Left forelimb (tissue), 1 donor: ENCODE results near the gene MAP3K14.
"Not testable (repeated sequence)": the region's sequence is repeated elsewhere in the genome, so short reads cannot be mapped to it uniquely, and the experiment has no call there.

Source experiments
- DNase-seq: peaks from one replicate; pipeline ENCODE4 v3.0.0-alpha.2; 2018; ENCODE audit warnings: low spot score

Gene MAP3K14

GRCh38 chr17:45258981-45259380 is 57.8 kb downstream of the MAP3K14 start:
- DNase-seq: no peak

DNA sequence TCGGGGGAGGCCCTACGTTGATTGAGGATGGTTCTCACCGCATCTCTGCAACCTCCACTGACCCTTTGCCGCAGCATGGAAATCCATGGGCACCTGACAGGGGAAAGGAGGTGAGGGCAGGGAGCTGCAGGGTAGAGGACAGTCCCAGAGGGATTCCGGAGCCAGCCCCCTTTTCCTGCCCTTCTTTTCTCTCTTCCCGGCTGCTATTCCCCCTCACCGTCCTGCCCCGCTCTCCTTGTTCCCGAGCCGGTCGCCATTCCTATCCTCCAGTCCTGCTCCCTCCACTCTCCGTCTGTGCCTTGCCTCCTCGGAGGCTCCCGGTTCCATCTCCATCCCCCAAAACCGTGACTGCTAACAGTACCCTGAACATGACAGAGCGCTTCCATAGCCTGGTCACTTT is 59.7 kb downstream of the MAP3K14 start:
- no peak for DNase-seq

- no peak for DNase-seq
Observed at GRCh38 chr17:45256114-45256966, 60.5 kb downstream of the MAP3K14 start.

DNA sequence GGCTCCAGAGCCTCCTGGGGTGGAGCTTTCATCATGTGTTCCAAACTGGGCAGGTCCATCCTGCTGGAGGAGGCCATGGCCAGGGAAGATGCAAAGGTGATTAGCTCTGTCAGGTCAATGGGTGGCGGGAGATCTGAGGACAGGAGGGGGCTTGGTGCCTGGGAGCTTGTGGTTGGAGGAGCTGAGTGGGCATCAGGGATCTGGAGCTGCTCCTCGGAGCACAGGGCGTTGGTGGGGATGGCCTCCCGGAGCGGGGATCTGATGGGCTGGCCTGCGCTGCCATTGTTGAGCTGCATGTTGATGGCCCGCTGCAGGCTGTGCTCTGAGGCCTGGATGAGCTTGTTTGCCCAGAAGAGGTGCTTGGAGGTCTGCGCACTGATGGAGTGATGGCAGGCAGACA is 61.5 kb downstream of the MAP3K14 start:
- DNase-seq: no peak

DNA sequence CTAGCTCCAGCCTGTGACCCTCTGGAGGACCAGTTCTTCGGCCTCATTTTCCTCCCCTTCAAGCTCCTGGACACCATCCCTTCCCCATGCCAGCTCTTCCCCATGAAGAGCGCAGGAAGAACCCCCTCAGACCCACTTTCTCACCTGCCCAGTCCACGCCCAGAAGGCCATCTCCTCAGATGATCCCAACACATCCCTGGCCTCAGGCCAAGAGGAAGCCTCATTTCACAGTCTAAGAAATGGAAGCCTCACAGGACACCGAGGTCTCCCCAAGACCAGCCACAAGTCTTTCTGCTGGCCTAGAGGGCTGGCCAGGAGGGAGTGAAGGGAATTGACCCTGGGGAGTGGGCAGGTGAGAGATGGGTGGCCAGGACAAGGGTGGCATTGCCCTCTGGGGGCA is 62.9 kb downstream of the MAP3K14 start:
- DNase-seq: no peak

DNA sequence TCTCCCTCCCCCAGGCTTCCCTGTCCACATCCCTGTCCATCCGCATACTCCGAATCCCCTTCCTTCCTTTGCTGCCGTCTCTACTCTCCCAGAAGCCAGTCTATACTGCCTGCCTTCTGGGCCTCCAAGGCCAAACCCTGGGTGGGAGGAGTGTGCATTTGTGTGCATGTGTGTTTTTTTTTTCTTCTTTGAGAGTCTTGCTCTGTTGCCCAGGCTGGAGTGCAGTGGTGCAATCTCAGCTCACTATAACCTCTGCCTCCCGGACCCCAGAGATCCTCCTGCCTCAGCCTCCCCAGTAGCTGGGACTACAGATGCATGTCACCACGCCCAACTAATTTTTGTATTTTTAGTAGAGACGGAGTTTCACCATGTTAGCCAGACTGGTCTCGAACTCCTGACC is 63.6 kb downstream of the MAP3K14 start:
- not testable (repeated sequence) for DNase-seq

DNA sequence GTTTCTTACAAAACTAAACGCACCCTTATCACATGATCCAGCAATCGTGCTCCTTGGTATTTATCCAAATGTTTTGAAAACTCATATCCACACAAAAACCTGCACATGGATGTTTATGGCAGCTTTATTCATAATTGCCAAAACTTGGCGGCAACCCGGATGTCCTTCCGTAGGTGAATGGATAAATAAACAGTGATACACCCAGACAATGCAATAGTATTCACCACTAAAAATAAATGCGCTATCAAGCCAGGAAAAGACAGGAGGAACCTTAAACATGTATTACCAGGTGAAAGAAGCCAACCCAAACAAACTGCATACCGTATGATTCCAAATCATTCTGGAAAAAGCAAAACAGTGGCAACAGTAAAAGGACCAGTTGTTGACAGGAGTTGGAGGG is 64.9 kb downstream of the MAP3K14 start:
- DNase-seq: no peak

DNA sequence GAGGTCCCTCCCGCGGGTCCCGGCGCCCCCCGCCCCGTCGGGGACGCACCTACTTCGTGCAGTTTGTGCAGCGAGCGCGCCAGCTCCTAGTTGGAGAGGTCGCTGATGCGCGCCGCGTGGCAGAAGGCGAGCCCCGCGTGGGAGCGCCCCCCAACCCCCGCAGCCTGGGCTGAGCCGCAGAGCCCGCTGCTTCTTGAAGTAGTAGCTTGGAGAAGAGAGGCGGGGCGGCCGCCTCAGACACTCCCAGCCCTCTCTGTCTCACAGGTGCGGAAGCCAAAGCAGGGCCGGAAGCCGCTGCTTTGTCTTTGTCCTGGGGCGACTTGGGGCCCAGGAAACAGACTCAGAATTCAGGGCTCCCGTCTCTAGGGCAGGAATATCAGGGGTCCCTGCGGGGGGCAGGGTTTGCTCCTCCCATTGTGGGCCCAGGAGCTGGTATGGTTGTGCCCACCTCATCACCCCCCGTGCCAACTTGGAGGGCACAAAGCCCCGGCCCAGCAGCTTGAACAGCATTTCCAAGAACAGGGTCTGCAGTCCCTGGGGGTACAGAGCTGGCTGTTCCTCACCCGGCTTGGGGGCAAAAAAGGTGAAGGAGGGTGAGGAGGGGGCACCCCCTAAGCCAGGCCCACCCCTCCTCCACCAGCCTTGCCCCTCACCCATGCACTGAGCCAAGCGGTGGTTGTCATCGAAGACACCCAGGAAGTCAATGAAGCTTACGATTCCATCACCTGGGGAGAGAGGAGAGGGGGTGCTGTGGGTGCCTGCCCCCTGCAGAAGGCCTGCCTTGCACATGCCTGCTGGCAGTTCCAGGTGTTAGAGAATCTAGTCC is 68.5 kb downstream of the MAP3K14 start:
- DNase-seq: no peak

GRCh38 chr17:45247429-45248131 is 69.2 kb downstream of the MAP3K14 start:
- peak; percentile 78 for DNase-seq

DNA sequence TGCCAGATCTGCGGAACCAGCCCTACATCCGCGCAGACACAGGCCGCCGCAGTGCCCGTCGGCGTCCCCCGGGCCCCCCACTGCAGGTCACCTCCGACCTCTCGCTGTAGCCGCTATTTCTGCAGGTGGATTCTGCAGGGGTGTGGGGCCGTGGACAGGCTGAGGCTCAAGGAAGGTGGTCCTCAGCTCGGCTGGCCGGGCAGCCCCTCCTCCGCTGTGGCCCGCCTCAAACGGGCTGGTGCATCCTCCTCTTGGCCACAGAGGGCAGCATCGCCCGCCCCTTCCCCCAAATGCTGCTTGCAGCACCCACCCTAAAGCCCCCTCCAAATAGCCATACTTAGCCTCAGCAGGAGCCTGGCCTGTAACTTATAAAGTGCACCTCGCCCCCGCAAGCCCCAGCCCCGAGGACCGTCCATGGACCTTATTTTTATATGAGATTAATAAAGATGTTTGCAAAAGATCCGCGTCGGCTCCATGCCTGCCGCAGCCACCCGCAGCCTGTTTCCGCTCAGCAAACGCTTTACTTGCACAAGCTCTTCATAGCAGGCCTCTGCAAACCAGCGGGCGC is 69.9 kb downstream of the MAP3K14 start:
- no peak for DNase-seq

GRCh38 chr17:45246338-45246737 is 70.5 kb downstream of the MAP3K14 start:
- DNase-seq: no peak

DNA sequence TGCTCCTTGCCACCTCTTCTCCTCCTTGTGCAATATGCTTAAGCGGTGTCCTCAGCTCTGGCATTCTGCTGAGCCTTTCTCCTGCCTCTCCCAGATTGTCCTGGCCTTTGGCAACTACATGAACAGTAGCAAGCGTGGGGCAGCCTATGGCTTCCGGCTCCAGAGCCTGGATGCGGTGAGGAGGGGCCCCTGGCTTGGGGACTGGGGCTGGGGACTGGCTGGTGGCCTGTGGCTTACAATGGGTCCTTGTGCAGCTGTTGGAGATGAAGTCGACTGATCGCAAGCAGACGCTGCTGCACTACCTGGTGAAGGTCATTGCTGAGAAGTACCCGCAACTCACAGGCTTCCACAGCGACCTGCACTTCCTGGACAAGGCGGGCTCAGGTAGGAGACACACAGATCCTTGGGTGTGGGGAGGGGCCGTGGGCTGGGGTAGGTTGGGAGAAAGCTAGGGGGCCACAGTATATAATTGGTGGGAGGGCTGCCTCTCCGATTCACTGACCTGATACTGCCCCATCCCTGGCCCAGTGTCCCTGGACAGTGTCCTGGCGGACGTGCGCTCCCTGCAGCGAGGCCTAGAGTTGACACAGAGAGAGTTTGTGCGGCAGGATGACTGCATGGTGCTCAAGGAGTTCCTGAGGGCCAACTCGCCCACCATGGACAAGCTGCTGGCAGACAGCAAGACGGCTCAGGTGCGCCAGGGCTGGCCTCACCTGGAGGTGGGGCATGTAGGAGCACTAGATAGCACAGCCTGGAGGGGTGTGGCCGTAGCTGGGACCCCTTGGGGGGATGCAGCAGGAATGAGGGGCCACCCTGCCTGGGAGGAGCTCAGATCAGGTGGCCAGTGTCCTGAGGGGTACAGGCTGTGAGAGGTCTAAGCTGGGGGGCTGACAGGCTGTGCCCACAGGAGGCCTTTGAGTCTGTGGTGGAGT is 71.8 kb downstream of the MAP3K14 start:
- no peak for DNase-seq

DNA sequence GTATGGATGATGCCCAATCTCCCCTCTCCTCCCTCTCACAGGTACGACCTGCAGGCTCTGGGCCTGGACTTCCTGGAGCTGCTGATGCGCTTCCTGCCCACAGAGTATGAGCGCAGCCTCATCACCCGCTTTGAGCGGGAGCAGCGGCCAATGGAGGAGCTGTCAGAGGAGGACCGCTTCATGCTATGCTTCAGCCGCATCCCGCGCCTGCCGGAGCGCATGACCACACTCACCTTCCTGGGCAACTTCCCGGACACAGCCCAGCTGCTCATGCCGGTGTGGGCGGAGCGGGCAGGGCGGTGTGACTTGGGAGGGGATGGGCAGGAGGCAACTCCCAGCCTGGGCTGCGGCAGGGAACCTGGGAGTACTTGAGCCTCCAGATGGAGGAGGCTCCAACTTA is 73.1 kb downstream of the MAP3K14 start:
- no peak for DNase-seq

DNA sequence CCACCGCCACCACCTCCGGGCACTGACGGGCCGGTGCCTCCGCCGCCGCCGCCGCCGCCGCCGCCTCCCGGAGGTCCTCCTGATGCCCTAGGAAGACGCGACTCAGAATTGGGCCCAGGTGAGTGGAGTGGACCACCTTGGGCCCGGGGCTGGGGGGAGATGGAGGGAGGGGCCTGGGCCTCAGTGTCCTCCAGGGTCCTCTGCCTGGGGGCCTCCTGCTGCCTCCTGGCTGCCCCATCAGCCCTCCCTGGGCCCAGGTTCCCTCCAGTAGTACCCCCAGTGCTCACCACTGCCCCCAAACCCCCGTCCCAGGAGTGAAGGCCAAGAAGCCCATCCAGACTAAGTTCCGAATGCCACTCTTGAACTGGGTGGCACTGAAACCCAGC is 74.8 kb downstream of the MAP3K14 start:
- DNase-seq: no peak

DNA sequence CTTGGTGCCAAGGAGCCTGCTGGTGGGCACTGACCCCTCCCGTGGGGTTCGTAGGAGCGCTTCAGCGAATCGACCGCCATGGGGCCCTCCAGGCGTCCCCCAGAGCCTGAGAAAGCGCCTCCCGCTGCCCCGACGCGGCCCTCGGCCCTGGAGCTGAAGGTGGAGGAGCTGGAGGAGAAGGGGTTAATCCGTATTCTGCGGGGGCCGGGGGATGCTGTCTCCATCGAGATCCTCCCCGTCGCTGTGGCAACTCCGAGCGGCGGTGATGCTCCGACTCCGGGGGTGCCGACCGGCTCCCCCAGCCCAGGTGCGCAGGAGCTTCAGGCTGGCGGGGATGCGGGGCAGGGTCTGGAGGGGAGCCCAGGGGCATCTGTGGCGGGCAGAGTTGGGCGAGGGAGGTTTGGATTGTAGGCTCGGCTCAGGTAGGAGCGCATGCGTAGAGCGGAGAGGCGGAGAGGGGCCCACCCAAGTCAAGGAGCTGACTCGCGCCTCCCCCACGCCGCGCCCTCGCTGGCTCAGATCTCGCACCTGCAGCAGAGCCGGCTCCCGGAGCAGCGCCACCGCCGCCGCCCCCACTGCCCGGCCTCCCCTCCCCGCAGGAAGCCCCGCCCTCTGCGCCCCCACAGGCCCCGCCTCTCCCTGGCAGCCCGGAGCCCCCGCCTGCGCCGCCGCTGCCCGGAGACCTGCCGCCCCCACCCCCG is 75.3 kb downstream of the MAP3K14 start:
- no peak for DNase-seq

DNA sequence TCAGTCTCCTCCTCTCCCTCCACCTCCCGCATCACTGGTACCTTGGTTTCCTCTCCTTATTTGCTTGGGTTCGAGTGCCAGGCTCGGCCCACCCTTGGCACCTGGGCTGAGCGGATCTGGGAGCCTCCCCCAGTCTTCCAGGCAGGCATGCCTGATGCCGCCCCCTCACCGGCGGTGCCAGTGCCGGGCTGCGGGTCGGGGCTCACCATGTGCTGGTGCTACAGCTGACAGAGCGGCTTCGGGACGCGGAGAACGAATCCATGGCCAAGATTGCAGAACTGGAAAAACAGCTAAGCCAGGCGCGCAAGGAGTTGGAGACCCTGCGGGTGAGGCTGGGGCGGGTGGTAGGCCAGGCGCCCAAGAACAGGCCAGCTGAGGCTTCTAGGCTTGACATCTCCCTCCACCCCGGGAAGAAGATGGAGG is 75.9 kb downstream of the MAP3K14 start:
- DNase-seq: no peak

DNA sequence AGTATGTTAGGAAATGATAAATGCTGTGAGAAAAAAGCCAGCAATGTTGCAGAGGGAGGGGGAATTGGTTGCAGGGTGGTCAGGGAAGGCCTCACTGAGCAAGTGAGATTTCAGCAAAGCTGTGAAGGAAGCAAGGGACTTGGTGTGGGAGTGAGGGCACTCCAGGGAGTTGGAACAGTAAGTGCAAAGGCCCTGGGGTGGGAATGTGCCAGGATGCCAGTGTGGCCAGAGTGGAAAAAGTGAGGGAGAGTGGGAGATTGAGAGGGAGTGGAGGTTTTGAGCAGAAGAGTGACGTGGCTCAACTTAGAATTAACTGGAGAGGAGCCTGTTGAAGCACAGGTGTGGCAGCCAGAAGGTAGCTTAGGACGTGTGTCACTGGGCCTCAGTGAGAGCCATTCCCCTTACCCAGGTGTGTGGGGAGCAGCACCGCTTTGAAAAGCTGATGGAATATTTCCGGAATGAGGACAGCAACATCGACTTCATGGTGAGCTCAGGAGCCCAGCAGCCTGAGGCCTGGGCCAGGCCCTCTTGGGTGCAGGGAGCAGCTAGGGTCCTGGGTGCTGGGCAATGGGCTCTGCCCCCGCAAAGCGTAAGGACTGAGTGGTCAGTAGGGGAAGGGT is 78.6 kb downstream of the MAP3K14 start:
- no peak for DNase-seq

GRCh38 chr17:45237686-45238085 is 79.1 kb downstream of the MAP3K14 start:
- no peak for DNase-seq

- no peak for DNase-seq
Observed at GRCh38 chr17:45236282-45236606, 80.6 kb downstream of the MAP3K14 start.
